Activated gamma-delta T cell treated with Interleukin-2 at 50 U/mL for 16 hours (primary cell): Measurements from ENCODE around the gene WFDC5.

ENCODE experiments used
- DNase-seq: peaks from one replicate; pipeline ENCODE4 v3.0.0-alpha.2; 2020

WFDC5 gene

GRCh38 chr20:45113865-45114264 lies 1.1 kb downstream of the WFDC5 start:
- DNase-seq: no peak

GRCh38 chr20:45112754-45113153 lies 2.2 kb downstream of the WFDC5 start:
- no peak for DNase-seq

GRCh38 chr20:45111799-45112471 lies 3.0 kb downstream of the WFDC5 start:
- no peak for DNase-seq

- no peak for DNase-seq
Observed at GRCh38 chr20:45111285-45111684, 3.7 kb downstream of the WFDC5 start.

- no peak for DNase-seq
Observed at GRCh38 chr20:45110301-45110700, 4.7 kb downstream of the WFDC5 start.

- no peak for DNase-seq
Observed at GRCh38 chr20:45109634-45110033, 5.3 kb downstream of the WFDC5 start.

- DNase-seq: no peak
Observed at GRCh38 chr20:45105317-45105716, 9.7 kb downstream of the WFDC5 start.

- DNase-seq: no peak
Observed at GRCh38 chr20:45104786-45105185, 10.2 kb downstream of the WFDC5 start.

GRCh38 chr20:45103072-45103471 lies 11.9 kb downstream of the WFDC5 start:
- DNase-seq: no peak

GRCh38 chr20:45101333-45101850 lies 13.6 kb downstream of the WFDC5 start:
- no peak for DNase-seq

- no peak for DNase-seq
Observed at GRCh38 chr20:45100563-45101245, 14.3 kb downstream of the WFDC5 start, which contains the start of gene KCNS1. TSS of gene KCNS1 (minus strand) at chr20:45101127. CDS start at chr20:45099236, 1,891 bp downstream.

- no peak for DNase-seq
Observed at GRCh38 chr20:45098103-45098773, 16.7 kb downstream of the WFDC5 start.

- DNase-seq: no peak
Observed at GRCh38 chr20:45097485-45098102, 17.4 kb downstream of the WFDC5 start.

- DNase-seq: no peak
Observed at GRCh38 chr20:45096781-45097180, 18.2 kb downstream of the WFDC5 start.

- peak; percentile 55 for DNase-seq
Observed at GRCh38 chr20:45095805-45096238, 19.2 kb downstream of the WFDC5 start.

GRCh38 chr20:45094864-45095574 lies 20.0 kb downstream of the WFDC5 start:
- DNase-seq: no peak

GRCh38 chr20:45094201-45094600 lies 20.8 kb downstream of the WFDC5 start:
- no peak for DNase-seq

- DNase-seq: no peak
Observed at GRCh38 chr20:45092898-45093297, 22.1 kb downstream of the WFDC5 start.

- DNase-seq: no peak
Observed at GRCh38 chr20:45091366-45091765, 23.6 kb downstream of the WFDC5 start.

GRCh38 chr20:45090481-45090880 lies 24.5 kb downstream of the WFDC5 start:
- no peak for DNase-seq

- DNase-seq: no peak
Observed at GRCh38 chr20:45088247-45088646, 26.7 kb downstream of the WFDC5 start.

- no peak for DNase-seq
Observed at GRCh38 chr20:45087814-45088213, 27.2 kb downstream of the WFDC5 start.
